HG03108 (cell line): Measurements from ENCODE around the gene TLDC2.
"Not testable (repeated sequence)": the region's sequence is repeated elsewhere in the genome, so short reads cannot be mapped to it uniquely, and the experiment has no call there.

Source experiments
- ATAC-seq: cut with Tn5 transposase; IDR thresholded peaks from one replicate; pipeline ENCODE4 v1.9.1; 2021; ENCODE audit warnings: moderate library complexity; ENCODE audit not compliant: unreplicated experiment

The TLDC2 gene

DNA sequence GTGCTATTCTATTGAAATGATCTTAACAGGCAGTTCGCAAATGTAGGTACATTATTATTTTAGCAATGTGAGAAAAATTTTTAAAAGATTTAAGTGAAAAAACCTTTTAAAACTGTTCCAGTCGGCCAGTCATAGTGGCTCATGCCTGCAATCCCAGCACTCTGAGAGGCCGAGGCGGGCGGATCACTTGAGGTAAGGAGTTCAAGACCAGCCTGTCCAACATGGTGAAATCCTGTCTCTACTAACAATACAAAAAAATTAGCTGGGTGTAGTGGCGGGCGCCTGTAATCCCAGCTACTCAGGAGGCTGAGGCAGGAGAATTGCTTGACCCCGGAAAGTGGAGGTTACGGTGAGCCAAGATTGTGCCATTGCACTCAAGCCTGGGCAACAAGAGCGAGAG lies 29.6 kb downstream of the TLDC2 start:
- not testable (repeated sequence) for ATAC-seq

DNA sequence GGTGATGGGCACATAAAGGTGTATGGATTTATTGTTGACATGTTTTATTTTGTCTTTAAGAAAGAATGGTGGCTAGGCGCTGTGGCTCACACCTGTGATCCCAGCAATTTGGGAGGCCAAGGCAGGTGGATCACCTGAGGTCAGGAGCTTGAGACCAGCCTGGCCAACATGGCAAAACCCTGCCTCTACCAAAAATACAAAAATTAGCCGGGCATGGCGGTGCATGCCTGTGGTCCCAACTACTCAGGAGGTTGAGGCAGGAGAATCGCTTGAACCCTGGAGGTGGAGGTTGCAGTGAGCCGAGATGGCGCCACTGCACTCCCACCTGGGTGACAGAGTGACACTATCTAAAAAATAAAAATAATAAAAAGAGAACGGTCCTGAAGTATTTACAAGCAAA lies 30.1 kb downstream of the TLDC2 start:
- ATAC-seq, result not testable (repeated sequence)

DNA sequence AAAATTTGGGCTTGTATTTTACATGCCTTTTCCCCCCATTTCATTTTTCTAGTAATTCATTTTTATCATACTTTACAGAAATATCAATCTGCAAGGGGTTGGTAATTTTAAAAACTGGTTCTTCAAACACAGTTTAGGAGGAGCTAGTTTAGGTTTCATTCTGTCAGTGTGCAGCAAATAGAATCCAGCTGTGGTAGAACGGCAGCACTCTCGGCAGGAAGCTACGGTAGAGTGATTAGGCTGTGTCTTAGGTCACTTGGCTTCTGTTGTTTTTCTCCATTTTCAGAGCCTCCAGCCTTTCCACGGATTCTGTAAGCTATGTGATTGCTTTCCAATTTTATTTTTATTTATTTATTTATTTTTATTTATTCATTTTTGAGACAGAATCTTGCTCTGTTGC lies 32.7 kb downstream of the TLDC2 start:
- no peak for ATAC-seq

DNA sequence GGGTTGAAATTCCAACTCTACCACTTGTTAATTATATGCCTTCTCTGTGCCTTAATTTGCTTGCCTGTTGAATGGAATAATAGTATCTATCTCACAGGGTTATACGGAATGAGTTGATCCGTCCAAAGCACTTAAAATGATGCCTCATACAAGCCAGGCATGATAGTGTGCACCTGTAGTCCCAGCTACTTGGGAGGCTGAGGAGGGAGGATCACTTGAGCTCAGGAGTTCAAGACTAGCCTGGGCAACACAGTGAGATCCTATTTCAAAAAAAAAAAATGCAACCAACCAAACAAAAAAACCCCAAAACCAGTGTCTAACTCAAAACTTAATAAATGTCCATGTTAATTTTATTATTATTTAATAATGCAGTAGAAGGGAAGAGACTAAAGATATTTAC lies 40.3 kb downstream of the TLDC2 start:
- ATAC-seq, result no peak

DNA sequence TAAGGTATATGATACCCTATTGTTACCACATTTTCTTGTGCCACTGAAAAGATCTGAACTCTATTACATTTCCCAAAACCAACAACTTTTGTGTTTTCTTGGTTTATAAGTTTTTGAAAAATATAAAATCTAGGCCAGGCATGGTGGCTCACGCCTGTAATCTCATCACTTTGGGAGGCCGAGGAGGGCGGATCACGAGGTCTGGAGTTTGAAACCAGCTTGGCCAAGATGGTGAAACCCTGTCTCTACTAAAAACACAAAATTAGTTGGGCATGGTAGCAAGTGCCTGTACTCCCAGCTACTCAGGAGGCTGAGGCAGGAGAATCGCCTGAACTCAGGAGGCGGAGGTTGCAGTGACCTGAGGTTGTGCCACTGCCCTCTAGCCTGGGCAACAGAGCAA lies 41.3 kb downstream of the TLDC2 start:
- ATAC-seq, result no peak

DNA sequence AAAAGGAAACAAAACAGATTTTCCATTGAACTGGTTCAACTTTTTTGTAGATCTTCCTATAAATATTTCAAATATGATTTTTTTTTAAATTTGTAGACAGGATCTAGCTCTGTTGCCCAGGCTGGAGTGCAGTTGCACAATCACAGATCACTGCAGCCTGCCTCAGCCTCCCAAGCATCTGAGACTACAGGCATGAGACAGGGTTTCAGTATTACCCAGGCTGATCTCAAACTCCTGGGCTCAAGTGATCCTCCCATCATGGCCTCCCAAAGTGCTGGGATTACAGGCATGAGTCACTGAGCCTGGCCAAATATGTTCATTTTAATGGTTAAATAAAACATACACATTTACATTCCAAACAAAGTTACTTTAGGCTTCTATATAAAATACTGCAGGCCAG lies 42.0 kb downstream of the TLDC2 start:
- ATAC-seq, result no peak

DNA sequence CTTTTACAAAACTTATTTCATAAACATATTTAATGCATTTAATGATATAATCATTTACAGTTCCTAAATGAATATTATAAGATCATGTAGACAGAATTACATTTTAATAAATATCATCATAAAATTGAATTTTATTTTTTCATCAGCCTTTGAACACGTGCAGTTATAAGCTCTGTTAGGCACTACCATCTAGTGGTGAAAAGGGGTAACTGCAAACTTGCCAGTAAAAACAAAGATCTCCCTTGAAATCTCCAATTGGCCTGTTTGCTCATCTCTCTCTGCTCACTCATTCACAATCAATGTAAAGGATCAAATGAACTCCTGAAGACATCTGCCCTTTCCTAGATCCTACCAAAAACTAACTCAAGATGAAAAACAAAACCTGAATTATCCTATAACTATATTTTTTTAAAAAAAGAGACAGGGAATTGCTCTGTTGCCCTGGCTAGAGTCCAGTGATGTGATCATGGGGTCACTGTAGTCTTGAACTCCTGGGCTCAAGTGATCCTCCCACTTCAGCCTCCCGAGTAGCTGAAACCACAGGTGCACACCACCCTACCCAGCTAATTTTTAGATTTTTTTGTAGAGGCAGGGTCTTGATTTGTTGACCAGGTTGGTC lies 43.9 kb downstream of the TLDC2 start:
- ATAC-seq, result no peak

DNA sequence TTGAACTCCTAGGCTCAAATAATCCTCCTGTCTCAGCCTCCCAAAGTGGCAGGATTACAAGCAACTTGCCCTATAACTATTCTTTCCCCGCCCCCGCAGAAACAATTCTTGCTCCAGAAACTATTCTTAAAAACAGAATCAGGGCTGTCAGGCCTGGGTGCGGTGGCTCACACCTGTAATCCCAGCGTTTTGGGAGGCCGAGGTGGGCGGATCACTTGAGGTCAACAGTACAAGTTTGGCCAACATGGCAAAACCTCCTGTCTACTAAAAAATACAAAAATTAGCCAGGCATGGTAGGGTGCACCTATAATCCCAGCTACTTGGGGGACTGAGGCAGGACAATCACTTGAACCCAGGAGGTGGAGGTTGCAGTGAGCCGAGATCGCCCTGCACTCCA lies 44.4 kb downstream of the TLDC2 start:
- ATAC-seq, result no peak

DNA sequence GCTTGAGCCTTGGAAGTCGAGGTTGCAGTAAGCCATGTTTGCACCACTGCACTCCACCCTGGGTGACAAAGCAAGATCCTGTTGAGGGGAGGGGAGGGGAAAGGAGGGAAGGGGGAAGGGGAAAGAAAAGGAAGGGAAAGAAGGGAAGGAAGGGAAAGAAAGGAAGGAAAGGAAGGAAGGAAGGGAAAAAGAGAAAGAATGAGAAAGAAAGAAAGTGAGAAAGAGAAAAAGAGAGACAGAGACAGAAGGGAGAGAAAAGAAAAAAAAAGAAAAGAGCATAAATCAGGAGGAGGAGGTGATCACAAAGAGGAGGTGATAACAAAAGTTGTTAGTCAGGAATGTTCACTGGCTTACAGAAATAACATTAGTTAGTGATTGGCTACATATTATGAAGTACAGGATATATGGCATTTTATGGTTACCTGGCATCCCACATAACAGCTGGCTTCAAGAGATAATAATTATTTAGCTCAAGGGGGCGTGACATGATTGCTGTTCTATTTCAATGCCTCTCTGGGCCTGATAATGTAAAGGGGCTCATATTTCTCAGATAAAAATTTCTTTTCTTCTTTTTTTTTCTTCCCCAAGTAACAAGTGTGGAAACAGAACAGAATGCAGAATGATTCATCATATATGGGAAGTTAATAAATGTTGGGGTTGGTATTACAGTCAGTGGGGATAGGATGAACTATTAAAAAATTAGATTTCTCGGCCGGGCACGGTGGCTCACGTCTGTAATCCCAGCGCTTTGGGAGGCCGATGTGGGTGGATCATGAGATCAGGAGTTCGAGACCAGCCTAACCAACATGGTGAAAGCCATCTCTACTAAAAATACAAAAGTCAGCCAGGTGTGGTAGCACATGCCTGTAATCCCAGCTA lies 48.5 kb downstream of the TLDC2 start:
- ATAC-seq, result no peak

DNA sequence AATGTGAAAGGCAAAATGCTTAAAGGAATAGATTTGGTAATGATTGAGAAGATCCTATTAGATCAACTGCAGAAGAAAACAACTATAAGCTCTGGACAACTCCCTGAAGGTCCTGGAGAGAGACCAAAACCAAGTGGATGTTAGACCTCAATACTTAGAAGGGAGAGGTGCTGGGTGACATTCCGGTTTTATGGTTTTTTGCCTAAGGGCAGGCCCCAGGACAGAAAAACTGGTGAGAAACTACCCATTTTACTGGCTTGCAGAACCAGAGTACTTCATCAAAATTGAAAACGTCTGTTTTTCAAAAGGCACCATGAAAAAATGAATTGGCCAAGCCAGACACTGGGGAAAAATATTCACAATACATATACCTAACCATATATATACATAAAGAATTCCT lies 49.3 kb downstream of the TLDC2 start:
- no peak for ATAC-seq

DNA sequence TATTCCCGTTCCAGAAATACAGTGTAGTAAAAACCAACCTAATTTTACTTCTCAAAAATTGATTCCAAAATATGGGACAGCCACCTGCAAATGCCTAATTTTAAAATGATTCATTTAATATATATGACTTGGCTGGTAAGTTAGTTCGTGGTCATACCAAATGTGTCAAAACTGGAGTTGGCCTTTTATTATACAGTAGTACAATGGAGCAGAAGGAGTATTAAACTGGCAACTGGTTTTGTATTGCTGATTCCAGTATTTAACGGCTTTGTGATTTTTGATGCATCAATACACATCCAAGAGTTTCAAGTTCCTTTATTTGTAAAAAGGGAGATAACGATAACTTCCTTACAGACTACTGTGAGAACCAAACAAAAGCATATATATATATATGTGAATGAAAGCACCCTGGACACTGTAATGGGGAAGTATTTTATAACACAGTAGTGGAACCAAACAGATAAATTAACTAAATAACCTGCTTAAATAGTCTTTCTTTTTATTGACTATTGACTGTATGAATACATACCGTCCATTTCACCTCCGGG lies 50.8 kb downstream of the TLDC2 start:
- ATAC-seq, result no peak

DNA sequence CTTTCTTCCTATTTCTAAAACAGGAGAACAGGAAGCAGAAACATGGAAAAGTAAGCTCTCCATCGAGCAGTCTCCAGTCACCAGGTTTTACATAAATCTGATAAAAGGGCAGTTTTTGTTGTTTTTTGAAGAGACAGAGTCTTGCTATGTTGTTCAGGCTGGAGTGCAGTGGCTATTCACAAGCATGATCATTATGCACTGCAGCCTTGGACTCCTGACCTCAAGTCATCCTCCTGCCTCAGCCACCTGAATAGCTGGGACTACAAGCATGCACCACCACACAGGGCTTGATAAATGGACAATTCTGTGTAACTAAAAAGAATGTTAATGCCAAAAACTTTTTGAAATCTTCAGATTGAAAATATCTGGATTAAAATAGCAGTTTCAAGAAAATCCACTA lies 51.8 kb downstream of the TLDC2 start:
- ATAC-seq, result no peak

DNA sequence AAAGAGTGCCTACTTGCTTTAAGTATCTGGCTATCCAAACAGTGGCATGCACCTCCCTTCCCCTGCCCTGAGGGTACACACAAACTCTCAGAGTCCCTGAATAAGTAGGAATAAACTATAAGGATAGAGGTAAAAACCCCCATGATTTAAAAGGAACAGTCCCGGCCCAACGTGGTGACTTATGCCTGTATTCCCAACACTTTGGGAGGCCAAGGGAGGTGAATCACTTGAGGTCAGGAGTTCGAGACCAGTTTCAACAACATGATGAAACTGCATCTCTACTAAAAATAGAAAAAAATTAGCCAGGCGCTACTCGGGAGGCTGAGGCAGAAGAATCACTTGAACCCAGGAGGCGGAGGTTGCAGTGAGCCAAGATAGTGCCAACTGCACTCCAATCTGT lies 53.4 kb downstream of the TLDC2 start:
- ATAC-seq, result no peak

DNA sequence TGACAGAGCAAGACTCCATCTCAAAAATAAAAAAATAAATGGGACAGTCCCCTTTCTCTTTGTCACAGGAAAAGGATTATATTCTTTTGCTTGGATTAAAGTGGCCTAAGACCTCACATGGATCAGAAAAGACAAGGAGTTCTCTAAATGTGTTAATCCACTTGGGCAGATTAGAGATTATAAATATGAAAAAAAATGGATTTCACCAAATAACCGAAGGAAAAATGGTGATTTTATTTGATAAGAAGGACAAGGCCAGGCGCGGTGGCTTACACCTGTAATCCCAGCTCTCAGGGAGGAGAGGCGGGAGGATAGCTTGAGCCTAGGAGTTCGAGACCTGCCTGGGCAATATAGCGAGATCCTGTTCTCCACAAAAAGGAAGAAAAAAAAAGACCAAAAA lies 53.8 kb downstream of the TLDC2 start:
- ATAC-seq, result no peak

DNA sequence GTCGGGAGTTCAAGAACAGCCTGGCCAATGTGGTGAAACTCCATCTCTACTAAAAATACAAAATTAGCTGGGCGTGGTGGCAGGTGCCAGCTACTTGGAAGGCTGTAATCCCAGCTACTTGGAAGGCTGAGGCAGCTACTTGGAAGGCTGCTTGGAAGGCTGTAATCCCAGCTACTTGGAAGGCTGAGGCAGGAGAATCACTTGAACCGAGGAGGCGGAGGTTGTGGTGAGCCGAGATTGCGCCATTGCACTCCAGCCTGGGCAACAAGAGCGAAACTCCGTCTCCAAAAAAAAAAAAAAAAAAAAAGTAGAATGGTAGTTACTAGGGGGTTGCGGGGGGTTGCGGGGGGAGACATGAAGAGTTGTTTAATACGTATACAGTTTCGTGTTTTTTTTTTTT lies 56.1 kb downstream of the TLDC2 start:
- not testable (repeated sequence) for ATAC-seq

DNA sequence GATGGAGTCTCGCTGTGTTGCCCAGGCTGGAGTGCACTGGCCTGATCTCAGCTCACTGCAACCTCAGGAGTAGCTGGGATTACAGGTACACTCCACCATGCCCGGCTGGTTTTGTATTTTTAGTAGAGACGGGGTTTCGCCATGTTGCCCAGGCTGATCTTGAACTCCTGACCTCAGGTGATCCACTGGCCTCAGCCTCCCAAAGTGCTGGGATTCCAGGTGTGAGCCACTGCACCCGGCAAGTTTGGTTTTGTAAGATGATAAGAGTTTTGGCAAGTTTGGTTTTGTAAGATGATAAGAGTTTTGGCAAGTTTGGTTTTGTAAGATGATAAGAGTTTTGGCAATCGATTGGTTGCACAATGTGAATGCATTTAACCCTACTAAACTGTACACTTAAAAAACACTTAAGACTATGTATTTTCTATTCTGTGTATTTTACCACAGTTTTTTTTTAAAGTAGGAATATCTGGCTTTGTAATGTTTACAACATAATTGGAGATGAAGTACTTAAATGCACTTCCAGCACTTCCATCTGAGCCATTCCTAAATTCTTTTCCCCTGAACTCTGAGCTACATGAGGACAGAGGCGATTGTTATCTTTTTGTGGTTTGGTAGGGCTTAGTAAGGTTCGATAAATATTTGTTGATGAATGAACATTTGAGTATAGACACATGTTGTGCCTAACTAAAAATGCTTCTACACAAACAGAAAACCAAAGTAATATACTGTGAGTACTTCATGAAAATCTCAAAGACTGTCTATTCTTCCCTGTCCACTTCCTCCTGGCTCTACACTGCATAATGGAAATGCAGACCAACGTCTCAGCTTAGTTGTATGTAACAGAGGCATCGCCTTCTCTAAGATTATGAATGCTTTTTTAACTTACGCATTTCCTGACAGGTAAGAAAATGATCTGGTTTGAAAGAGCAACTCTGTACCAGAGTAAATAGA lies 56.8 kb downstream of the TLDC2 start:
- ATAC-seq, result no peak

DNA sequence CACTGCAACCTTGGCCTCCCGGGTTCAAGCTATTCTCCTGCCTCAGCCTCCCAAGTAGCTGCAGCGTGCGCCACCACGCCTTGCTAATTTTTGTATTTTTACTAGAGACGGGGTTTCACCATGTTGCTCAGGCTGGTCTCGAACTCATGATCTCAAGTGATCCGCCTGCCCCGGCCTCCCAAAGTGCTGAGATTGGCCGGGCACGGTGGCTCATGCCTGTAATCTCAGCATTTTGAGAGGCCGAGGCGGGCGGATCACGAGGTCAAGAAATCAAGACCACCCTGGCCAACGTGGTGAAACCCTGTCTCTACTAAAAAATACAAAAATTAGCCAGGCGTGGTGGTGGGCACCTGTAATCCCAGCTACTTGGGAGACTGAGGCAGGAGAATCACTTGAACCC lies 57.6 kb downstream of the TLDC2 start:
- not testable (repeated sequence) for ATAC-seq

DNA sequence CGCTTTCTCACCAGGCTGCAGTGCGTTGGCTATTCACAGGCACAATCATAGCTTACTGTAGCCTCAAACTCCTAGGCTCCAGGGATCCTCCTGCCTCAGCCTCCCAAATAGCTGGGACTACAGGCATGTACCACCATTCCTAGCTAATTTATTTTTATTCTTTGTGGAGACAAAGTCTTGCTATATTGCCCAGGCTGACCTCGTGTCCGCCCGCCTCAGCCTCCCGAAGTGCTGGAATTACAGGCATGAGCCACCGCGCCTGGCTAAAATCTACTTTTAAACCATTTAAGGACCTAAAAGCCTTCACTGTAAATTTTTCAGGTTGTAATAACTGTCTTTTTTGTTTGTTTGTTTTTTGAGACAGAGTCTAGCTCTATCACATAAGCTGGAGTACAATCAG lies 60.4 kb downstream of the TLDC2 start:
- ATAC-seq, result no peak

DNA sequence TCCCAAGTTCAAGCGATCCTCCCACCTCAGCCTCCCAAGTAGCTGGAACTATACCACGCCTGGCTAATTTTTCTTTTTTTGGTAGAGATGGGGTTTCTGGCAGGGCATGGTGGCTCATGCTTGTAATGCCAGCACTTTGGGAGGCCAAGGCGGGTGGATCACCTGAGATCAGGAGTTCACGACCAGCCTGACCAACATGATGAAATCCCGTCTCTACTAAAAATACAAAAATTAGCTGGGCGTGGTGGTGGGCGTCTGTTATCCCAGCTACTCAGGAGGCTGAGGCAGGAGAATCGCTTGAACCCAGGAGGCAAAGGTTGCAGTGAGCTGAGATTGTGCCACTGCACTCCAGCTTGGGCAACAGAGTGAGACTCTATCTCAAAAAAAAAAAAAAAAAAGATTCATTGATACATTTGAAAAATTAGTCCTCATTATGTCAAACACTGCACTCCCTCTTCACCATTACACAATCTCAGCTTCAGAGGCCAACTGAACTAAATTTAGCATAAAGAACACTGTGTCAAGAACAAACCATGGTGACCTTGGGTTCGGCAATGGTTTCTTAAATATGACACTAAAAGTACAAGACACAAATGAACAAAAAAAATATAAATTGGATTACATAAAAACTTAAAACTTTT lies 60.9 kb downstream of the TLDC2 start:
- ATAC-seq, result not testable (repeated sequence)

DNA sequence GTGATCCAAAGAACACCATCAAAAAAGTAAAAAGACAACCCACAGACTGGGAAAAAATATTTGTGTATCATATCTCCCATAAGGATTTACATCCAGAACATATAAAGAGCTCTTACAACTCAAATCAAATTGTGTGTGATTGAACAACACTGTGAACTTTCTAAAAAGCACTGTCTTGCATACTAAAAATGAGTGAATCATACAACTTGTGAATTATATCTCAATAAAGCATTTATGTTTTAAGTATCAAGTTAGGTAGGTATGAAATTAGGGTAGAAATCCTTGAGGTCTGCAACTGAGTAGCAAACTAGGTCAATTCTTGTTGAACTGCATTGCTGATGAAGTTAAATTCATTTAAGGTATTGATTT lies 61.4 kb downstream of the TLDC2 start:
- ATAC-seq, result no peak

DNA sequence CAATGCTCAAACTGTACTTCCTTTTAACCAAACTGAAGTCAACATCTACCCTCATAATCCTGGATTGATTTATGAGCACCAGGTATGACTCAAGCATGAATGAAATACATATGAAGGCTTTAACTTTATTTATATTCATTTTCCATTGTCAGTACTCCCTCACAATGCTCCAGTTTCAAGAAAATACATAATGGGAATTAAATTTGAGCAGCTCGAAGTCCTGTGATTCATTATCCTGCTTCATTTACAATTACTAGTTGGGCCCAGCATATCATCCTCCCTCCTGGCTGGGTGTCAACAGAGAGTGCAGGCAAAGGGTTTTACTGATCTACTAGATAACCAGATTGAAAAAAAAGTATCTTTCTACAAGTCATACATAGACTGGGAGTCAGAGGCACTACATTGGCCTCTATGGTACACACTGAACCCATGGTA lies 65.5 kb downstream of the TLDC2 start:
- no peak for ATAC-seq
